HG02623 (cell line): ENCODE results near the gene RFWD3.

Experiments used
- ATAC-seq: cut with Tn5 transposase; IDR thresholded peaks from one replicate; pipeline ENCODE4 v1.9.1; 2021; ENCODE audit warnings: moderate library complexity; ENCODE audit not compliant: unreplicated experiment

Gene RFWD3

GRCh38 chr16:74623214-74623838, 43.4 kb downstream of the RFWD3 start:
- no peak for ATAC-seq

GRCh38 chr16:74622005-74622404, 44.7 kb downstream of the RFWD3 start:
- ATAC-seq, result no peak

GRCh38 chr16:74617206-74617788, 49.4 kb downstream of the RFWD3 start:
- ATAC-seq, result no peak

- no peak for ATAC-seq
Observed at GRCh38 chr16:74611721-74612120, 55.0 kb downstream of the RFWD3 start.

GRCh38 chr16:74608944-74609343, 57.7 kb downstream of the RFWD3 start:
- no peak for ATAC-seq

- ATAC-seq, result no peak
Observed at GRCh38 chr16:74608381-74608780, 58.3 kb downstream of the RFWD3 start.

GRCh38 chr16:74607962-74608356, 58.7 kb downstream of the RFWD3 start:
- ATAC-seq, result no peak

GRCh38 chr16:74607310-74607961, 59.2 kb downstream of the RFWD3 start:
- ATAC-seq, result no peak

- ATAC-seq, result peak; percentile 93
Observed at GRCh38 chr16:74606521-74607309, 60.0 kb downstream of the RFWD3 start, which contains the start of gene GLG1. TSS of gene GLG1 (minus strand) at chr16:74607114. CDS start at chr16:74607094, 20 bp downstream.

GRCh38 chr16:74605746-74606520, 60.7 kb downstream of the RFWD3 start:
- ATAC-seq, result peak; percentile 5

GRCh38 chr16:74605332-74605731, 61.3 kb downstream of the RFWD3 start:
- ATAC-seq, result no peak

GRCh38 chr16:74603848-74604247, 62.8 kb downstream of the RFWD3 start:
- ATAC-seq, result no peak

GRCh38 chr16:74601126-74601871, 65.4 kb downstream of the RFWD3 start:
- peak; percentile 74 for ATAC-seq

GRCh38 chr16:74596586-74596985, 70.1 kb downstream of the RFWD3 start:
- no peak for ATAC-seq

GRCh38 chr16:74592847-74593246, 73.8 kb downstream of the RFWD3 start:
- no peak for ATAC-seq

GRCh38 chr16:74591876-74592650, 74.6 kb downstream of the RFWD3 start:
- no peak for ATAC-seq

GRCh38 chr16:74586948-74587347, 79.7 kb downstream of the RFWD3 start:
- ATAC-seq, result no peak

- ATAC-seq, result no peak
Observed at GRCh38 chr16:74585846-74586443, 80.7 kb downstream of the RFWD3 start.
